Measurements from ENCODE around the gene ACTL10.

- no peak for TF ChIP-seq CTCF (IDR thresholded peaks at IDR 0.05)
- TF ChIP-seq ZFX (IDR thresholded peaks at IDR 0.05; ENCODE audit: borderline replicate concordance): no peak
Measured at GRCh38 chr20:33650753-33651561, 15.8 kb upstream of the ACTL10 start.
